GM18511 (cell line): ENCODE results near the gene TMCC2.

Experiments
- ATAC-seq: cut with Tn5 transposase; IDR thresholded peaks from one replicate; pipeline ENCODE4 v1.9.1; 2021; ENCODE audit warnings: mild to moderate bottlenecking, moderate library complexity; ENCODE audit not compliant: unreplicated experiment

The TMCC2 gene

GRCh38 chr1:205298191-205298994 lies 70.6 kb downstream of the TMCC2 start:
- no peak for ATAC-seq

GRCh38 chr1:205300149-205300548 lies 72.4 kb downstream of the TMCC2 start:
- no peak for ATAC-seq

- no peak for ATAC-seq
These were observed 73.6 kb downstream of the TMCC2 start for GRCh38 chr1:205301205-205301821.

- no peak for ATAC-seq
These were observed 74.3 kb downstream of the TMCC2 start for GRCh38 chr1:205301842-205302588.

GRCh38 chr1:205303247-205303888 lies 75.6 kb downstream of the TMCC2 start:
- ATAC-seq: no peak

- no peak for ATAC-seq
These were observed 76.4 kb downstream of the TMCC2 start for GRCh38 chr1:205304046-205304694.

GRCh38 chr1:205304695-205305070 lies 76.9 kb downstream of the TMCC2 start:
- ATAC-seq: no peak

GRCh38 chr1:205306929-205307566 lies 79.3 kb downstream of the TMCC2 start:
- ATAC-seq: no peak

- no peak for ATAC-seq
These were observed 82.0 kb downstream of the TMCC2 start for GRCh38 chr1:205309741-205310140.

GRCh38 chr1:205310976-205311704 lies 83.4 kb downstream of the TMCC2 start:
- no peak for ATAC-seq

- ATAC-seq: no peak
These were observed 85.3 kb downstream of the TMCC2 start for GRCh38 chr1:205312866-205313562.

- ATAC-seq: no peak
These were observed 86.0 kb downstream of the TMCC2 start for GRCh38 chr1:205313563-205314308.

GRCh38 chr1:205315008-205315618 lies 87.4 kb downstream of the TMCC2 start:
- no peak for ATAC-seq

GRCh38 chr1:205316161-205316566 lies 88.4 kb downstream of the TMCC2 start:
- no peak for ATAC-seq

- ATAC-seq: no peak
These were observed 89.7 kb downstream of the TMCC2 start for GRCh38 chr1:205317311-205317917.

GRCh38 chr1:205318231-205318991 lies 90.7 kb downstream of the TMCC2 start:
- no peak for ATAC-seq
